Fibroblast of the aortic adventitia (primary cell): Measurements from ENCODE around the gene FCSK. TPM values are rescaled to one million over a fixed set of nuclear protein-coding genes. Genes with fewer than 3 reads are reported as not detected.

Experiments
- DNase-seq: peaks from one replicate; pipeline ENCODE4 v3.0.0-alpha.2; 2010; ENCODE audit warnings: low read depth
- H3K4me3 ChIP-seq: 2 replicates; pipeline ENCODE4 v1.5.1; 2011; ENCODE audit warnings: low read depth, mild to moderate bottlenecking, control low read depth, low read length, moderate library complexity
- total RNA-seq: library from RNA; depleted of rRNA; stranded (reverse); fragments of >200 nt; gene quantifications from 2 replicates; pipeline ENCODE4 v1.2.3, GENCODE V29; 2012; ENCODE audit warnings: low replicate concordance
- TF ChIP-seq, protein P1 (sequence below): IDR thresholded peaks from 2 replicates; pipeline ENCODE4 v1.5.1; 2011; ENCODE audit warnings: mild to moderate bottlenecking, low read length, control low read depth, inconsistent platforms; ENCODE audit not compliant: insufficient read depth

Gene FCSK
- total RNA-seq, 1 donor = 8.9 TPM

DNA sequence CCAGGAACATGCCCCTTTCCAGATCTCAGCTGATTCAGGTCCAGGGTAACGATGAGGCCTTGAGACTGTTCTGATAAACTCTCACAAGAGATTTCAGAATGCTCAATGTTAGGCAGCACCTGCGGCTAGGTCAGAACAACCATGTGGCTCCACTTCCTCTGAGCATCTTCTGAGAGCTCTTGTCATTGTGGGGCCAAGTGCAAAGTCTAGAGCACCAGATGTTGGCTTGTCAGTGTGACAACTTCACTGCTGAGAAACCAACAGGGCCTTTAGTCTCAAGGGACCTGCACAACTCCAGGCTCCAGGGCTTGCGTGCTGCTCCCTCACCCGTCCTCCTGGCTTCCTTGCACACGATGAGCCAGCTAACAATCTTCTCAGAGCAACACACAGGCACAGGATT lies 29.0 kb downstream of the FCSK start:
- no peak overlapping the region for H3K4me3 ChIP-seq
- TF ChIP-seq, protein P1, sequence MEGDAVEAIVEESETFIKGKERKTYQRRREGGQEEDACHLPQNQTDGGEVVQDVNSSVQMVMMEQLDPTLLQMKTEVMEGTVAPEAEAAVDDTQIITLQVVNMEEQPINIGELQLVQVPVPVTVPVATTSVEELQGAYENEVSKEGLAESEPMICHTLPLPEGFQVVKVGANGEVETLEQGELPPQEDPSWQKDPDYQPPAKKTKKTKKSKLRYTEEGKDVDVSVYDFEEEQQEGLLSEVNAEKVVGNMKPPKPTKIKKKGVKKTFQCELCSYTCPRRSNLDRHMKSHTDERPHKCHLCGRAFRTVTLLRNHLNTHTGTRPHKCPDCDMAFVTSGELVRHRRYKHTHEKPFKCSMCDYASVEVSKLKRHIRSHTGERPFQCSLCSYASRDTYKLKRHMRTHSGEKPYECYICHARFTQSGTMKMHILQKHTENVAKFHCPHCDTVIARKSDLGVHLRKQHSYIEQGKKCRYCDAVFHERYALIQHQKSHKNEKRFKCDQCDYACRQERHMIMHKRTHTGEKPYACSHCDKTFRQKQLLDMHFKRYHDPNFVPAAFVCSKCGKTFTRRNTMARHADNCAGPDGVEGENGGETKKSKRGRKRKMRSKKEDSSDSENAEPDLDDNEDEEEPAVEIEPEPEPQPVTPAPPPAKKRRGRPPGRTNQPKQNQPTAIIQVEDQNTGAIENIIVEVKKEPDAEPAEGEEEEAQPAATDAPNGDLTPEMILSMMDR = no peak
- DNase-seq = no peak

DNA sequence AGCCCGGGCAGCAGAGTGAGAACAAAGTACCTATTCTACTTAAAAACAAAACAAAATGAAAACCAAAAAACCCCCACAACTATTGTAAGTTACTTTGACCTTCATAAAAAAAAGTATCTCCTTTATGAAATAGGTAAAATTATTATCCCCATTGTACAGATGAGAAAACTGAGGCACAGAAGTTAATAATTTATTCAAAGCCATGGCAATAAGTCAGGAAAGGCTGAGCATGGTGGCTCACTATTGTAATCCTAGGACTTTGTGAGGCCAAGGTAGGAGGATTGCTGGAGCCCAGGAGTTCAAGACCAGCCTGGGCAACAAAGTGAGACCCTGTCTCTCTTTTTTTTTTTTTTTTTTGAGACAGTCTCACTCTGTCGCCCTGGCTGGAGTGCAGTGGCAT lies 30.5 kb downstream of the FCSK start:
- H3K4me3 ChIP-seq = no peak overlapping the region
- TF ChIP-seq, protein P1 = no peak
- no peak for DNase-seq

DNA sequence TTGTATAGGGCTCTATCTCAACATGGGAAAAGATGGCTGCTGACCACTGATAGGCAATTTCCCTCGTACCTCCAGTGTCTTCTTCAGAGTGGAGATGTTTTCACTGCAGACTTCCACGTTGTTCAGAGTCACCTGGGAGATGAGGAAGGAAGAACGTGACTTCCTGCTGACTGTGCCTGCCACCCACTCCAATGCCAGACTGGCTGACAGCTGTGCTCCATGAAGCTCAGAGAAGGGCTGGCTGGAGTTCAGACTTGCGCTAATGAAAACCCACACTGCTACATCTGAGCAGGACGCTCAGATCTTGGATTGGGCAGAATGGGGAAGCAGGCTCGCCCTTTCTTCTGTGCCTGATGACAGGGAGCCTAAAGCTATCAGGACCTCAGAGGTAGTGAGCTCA lies 35.9 kb downstream of the FCSK start:
- no peak overlapping the region for H3K4me3 ChIP-seq
- TF ChIP-seq, protein P1 = no peak
- no peak for DNase-seq

DNA sequence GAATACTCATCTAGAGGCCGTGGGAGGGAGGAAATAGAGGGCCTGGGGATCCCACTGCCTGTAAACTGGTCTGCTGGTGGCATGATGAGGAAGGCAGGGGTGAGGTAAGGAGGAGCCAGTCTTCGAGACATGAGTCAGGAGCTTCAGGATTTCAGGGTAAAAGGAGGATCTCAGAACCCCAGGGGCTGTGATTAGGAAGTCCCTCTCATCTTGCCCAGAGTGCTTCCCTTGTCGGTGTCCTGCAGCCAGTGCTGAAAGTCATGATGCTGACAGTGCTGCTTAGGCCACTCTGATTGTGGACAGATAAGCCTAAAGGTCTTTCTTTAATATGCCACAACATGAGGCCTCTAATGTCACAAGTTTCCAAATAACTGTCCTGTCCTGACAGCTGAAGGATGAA lies 39.4 kb downstream of the FCSK start:
- H3K4me3 ChIP-seq = no peak overlapping the region
- TF ChIP-seq, protein P1 = no peak
- no peak for DNase-seq

DNA sequence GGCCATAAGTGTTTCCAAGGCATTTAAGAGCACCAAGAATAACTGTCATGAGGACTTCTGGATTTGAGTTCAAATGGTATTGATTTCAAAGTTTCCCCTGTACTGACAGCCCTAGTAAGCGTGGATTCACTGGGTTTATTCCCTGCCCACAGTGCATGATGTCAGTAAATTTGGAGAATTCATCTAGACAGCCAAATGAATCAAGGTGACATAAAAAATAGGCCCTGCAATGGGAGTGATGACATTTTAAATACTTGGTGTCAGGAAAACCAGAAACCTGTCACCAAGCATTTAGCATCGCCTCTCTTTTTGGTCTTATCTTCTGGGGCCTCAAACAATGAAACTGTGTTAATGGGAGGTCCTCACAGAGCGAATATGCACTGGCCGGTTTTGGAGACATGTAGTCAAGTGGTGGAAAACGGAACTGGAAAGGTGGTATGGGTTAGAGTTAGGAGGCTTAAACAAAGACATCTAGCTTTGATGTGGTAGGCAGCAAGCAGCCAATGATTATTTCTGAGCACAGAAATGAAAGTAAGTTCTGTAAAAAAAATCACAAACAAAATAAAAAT lies 39.9 kb downstream of the FCSK start:
- TF ChIP-seq, protein P1 = no peak
- H3K4me3 ChIP-seq = no peak overlapping the region
- no peak for DNase-seq

DNA sequence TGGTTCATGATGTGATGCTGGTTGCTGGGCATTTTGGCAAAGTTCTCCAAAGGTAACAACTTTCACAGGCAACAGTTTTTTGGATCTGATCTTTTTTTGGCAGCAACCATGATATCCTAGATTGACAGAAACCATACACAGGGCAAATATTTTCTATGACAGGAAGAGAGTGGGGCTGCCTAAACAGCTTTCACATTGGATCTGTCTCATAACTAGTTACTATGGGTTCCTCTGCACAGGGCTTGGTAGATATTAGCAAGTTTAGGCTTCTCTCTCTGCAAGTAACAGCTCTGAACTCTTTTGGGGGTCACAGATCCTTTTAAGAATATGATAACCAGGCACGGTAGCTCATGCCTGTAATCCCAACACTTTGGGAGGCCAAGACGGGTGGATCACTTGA lies 40.4 kb downstream of the FCSK start:
- TF ChIP-seq, protein P1 = no peak
- DNase-seq = no peak

More for the DNA sequence above, 40.4 kb downstream of the FCSK start:
- no peak overlapping the region for H3K4me3 ChIP-seq
